Astrocyte of the hippocampus (primary cell): ENCODE measurements around the gene PLXNB3.
"Not testable (repeated sequence)": the region's sequence is repeated elsewhere in the genome, so short reads cannot be mapped to it uniquely, and the experiment has no call there.

ENCODE experiments used
- DNase-seq: peaks from one replicate; pipeline ENCODE4 v3.0.0; 2011; ENCODE audit warnings: low read depth, low spot score

Gene PLXNB3

DNA sequence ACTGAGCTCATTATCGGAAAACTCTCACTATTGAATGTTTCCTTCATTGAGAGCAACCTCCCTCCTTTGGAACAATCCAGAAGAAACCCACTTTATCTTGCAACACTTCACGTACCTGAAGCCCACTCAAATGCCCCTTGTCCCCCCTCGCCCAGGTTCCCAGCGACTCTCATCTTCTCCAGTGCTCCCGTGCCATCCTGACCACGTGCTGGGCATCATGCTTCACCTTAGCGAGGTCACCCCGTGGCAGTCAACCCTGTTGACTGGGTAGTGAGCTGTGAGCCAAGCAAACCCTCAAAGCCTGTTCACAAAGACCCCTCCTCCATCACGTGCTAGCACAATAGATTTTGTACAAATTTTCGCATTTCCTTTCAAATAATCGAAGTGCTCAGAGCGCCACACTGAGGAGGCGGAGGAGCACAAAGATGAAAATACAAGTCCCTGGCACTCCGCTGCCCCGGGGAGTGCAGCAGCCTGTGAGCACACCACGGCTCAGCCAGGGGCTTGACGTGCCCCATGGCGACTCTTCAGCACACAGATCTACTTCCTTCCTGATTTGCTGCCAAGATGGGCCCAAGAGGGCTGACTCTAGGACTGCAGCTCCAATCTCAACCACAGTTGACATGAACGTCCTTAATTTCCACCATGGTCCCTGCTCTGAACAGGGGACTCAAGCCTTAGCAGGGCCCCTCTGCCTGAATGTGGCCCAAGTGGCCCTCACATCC is 50.7 kb downstream of the PLXNB3 start:
- no peak for DNase-seq

- no peak for DNase-seq
These were observed 53.0 kb downstream of the PLXNB3 start for GRCh38 chrX:153816831-153817690.

GRCh38 chrX:153818064-153818463 is 54.0 kb downstream of the PLXNB3 start:
- DNase-seq, result not testable (repeated sequence)

DNA sequence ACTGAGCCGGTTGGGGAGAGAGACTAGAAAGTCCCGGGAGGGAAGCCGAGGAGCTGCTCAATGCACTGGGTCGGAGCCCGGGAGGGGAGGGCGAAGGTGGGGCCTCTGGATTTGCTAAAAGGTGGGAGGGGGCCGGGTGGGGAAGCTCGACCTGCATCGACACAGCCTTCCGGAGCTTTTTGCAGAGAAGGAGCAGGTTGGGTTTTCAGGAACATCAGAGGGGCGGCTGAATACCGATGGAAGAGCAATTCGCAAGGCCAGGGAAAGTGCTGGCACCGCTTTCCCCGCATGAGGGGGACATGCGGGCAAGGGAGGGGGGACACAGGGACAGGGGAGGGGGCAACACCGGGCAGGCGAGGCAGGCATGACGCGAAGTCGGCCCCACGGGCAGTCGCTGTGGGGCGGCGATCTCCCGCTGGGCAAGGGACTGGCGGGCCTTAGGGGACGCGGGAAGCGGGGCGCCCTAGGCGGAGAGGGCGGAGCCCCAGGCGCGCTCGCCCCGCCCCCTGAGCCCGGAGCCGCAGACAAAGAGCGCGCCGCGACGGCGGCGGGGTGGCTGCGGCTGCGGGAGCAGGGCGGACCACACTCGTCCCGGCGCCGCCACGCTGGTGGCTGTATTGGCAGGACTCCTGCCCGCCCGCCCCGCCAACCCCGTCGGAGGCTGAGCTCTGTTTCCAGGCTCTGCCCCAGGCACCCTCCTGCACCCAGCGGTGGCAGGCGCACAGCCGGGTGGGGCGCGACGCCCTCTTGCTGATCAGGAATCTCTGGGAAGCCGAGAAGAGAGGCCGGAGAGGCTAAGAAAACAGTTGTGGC is 54.7 kb downstream of the PLXNB3 start:
- peak; percentile 45 for DNase-seq

DNA sequence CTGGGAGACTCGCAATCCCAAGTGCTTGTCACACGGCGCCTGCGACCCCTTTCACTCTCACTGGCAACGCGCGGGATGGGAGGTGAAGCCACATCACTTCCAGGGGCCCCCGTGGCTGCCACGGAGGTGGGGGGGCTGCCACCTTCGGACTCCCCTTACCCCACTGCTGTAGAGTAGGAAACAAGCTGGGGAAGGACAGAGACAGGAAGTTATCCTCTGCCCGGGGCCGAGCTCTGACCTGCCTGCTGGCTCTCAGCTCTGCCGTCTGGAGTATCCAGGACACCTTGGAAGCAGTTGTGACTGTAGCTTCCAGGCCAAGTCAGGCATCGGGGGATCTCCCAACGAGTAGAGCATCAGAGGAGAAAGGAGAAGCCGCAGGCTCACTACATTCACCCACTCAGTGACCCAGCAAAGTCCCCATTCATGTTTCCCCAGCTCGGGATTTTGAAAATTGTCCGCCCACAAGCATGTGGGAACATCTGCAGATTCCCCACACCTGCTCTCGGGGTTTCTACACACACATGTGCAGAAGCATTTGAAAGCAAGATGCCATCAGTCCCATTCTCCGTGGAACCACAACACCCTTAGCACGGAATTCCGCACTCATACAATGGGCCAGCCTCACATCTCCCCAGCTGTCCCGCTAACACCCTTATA is 55.5 kb downstream of the PLXNB3 start:
- DNase-seq, result no peak

GRCh38 chrX:153820601-153821000 is 56.6 kb downstream of the PLXNB3 start:
- no peak for DNase-seq

- no peak for DNase-seq
These were observed 57.0 kb downstream of the PLXNB3 start for GRCh38 chrX:153821066-153821465.

- DNase-seq, result no peak
These were observed 60.3 kb downstream of the PLXNB3 start for GRCh38 chrX:153824348-153824747.

DNA sequence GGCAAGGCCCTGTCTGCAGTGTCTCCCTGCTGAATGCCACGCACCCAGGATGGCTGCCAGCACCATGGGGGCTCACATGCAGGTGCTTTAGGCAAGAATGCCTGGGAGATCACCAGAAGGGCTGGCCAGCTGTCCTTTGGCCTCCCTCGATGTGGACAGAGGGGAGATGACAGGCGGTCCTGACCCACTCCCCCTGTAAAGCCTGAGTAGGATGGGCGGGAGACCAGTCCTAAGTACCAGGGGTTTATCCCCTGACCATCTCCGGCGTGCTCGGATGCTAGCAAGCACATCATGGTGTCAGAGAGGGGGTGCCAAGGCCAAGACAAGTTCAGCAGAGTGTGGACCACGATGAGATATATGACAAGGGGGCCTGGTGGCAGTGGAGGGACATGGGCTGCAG is 61.0 kb downstream of the PLXNB3 start:
- no peak for DNase-seq
